ENCODE measurements around the gene PDGFA.

Gene PDGFA

DNA sequence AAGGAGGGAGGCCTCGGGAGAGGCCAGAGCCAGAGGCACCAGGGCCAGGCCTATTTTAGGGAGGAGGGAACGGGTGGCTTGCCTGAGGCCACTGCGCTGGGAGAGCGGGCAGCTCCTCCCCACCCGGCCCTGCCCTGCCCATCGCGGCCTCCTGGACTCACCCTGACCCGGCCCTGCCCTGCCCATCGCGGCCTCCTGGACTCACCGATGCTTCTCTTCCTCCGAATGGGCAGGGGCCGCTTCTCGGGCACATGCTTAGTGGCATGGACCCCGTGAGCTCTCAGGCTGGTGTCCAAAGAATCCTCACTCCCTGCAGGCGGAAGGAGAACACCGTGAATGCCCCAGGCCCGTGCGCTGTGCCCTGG lies 7.5 kb downstream of the PDGFA start:
- H3K27ac ChIP-seq = no peak overlapping the region
- H3K79me2 ChIP-seq = no peaks in the 10 kb centered on the region
- H3K36me3 ChIP-seq (ENCODE audit: control insufficient read depth, insufficient read depth, low read length) = no peaks in the 10 kb centered on the region
- no peaks in the 10 kb centered on the region for H3K9me3 ChIP-seq (ENCODE audit: control insufficient read depth, low read length)
- H3K4me3 ChIP-seq (ENCODE audit: low read depth, low read length) = no peak overlapping the region
- H3K27me3 ChIP-seq (ENCODE audit: control insufficient read depth, insufficient read depth, low read length) = no peaks in the 10 kb centered on the region
- H3K4me1 ChIP-seq = no peaks in the 10 kb centered on the region
- no peak overlapping the region for H2AFZ ChIP-seq
- TF ChIP-seq, protein P1, sequence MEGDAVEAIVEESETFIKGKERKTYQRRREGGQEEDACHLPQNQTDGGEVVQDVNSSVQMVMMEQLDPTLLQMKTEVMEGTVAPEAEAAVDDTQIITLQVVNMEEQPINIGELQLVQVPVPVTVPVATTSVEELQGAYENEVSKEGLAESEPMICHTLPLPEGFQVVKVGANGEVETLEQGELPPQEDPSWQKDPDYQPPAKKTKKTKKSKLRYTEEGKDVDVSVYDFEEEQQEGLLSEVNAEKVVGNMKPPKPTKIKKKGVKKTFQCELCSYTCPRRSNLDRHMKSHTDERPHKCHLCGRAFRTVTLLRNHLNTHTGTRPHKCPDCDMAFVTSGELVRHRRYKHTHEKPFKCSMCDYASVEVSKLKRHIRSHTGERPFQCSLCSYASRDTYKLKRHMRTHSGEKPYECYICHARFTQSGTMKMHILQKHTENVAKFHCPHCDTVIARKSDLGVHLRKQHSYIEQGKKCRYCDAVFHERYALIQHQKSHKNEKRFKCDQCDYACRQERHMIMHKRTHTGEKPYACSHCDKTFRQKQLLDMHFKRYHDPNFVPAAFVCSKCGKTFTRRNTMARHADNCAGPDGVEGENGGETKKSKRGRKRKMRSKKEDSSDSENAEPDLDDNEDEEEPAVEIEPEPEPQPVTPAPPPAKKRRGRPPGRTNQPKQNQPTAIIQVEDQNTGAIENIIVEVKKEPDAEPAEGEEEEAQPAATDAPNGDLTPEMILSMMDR (IDR thresholded peaks at IDR 0.05) = no peak
- no peak overlapping the region for H3K9ac ChIP-seq
- no peak overlapping the region for H3K4me2 ChIP-seq (ENCODE audit: low read length)

DNA sequence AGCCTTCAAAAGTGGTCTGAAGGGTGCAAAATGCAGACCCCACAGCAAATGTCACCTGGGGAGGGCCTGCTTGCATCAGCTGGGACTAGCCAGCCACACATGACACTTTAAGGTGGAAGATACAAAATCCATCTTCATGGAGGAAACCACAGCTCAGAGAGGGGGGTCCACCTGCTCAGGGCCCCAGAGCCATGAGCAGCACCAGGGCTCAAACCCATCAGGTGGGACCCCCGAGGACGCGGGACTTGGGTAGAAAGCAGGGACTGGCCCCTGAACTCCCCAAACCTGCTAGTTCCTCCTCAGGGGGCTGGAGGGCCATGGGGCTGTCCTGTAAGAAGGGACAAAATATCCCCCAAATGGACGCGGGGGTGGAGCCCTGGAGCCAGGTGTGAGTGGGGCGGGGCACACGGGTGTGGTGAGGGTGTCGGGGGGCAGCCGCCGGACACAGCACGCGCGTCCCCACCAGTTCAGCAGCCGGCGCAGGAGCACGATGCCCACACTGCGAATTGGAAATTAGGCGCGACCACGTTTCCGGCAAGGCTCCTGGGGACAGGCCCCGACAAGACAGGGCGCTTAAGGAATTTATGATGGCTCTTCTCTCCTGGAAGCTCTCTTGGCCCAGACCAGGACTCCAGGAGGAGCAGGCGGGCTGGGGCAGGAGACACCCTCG lies 8.0 kb downstream of the PDGFA start:
- no peak overlapping the region for H3K27ac ChIP-seq
- no peaks in the 10 kb centered on the region for H3K36me3 ChIP-seq (ENCODE audit: control insufficient read depth, insufficient read depth, low read length)
- no peaks in the 10 kb centered on the region for H3K9me3 ChIP-seq (ENCODE audit: control insufficient read depth, low read length)
- H3K4me2 ChIP-seq (ENCODE audit: low read length) = no peak overlapping the region
- no peak overlapping the region for H2AFZ ChIP-seq
- H3K79me2 ChIP-seq = no peaks in the 10 kb centered on the region
- H3K4me3 ChIP-seq (ENCODE audit: low read depth, low read length) = no peak overlapping the region
- no peaks in the 10 kb centered on the region for H3K27me3 ChIP-seq (ENCODE audit: control insufficient read depth, insufficient read depth, low read length)
- H3K9ac ChIP-seq = no peak overlapping the region
- TF ChIP-seq, protein P1 (IDR thresholded peaks at IDR 0.05) = no peak
- H3K4me1 ChIP-seq = no peaks in the 10 kb centered on the region

DNA sequence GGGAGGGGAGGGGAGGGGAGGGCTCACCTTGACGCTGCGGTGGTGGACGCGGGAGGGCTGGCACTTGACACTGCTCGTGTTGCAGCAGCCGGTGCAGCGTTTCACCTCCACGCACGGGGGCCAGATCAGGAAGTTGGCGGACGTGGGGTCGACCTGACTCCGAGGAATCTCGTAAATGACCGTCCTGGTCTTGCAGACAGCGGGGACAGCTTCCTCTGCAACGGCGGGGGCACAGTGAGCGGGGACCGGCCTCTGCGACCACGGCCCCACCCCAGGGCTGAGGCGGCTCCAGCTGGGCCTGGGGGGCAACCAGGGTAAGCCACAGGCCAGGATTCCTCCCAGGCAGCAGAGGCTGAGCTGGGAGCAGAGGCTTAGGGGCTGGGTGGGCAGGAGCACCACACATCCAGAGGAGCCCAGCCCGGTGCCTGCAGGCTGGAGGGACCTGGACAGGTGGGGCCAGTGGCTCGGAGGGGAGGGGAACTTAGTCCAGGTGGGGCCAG lies 8.8 kb downstream of the PDGFA start:
- no peaks in the 10 kb centered on the region for H3K4me1 ChIP-seq
- no peaks in the 10 kb centered on the region for H3K36me3 ChIP-seq (ENCODE audit: control insufficient read depth, insufficient read depth, low read length)
- no peak overlapping the region for H3K9ac ChIP-seq
- H3K4me2 ChIP-seq (ENCODE audit: low read length) = no peak overlapping the region
- no peaks in the 10 kb centered on the region for H3K27me3 ChIP-seq (ENCODE audit: control insufficient read depth, insufficient read depth, low read length)
- no peak overlapping the region for H2AFZ ChIP-seq
- no peaks in the 10 kb centered on the region for H3K79me2 ChIP-seq
- TF ChIP-seq, protein P1 (IDR thresholded peaks at IDR 0.05) = no peak
- H3K9me3 ChIP-seq (ENCODE audit: control insufficient read depth, low read length) = no peaks in the 10 kb centered on the region
- no peak overlapping the region for H3K27ac ChIP-seq
- no peak overlapping the region for H3K4me3 ChIP-seq (ENCODE audit: low read depth, low read length)

DNA sequence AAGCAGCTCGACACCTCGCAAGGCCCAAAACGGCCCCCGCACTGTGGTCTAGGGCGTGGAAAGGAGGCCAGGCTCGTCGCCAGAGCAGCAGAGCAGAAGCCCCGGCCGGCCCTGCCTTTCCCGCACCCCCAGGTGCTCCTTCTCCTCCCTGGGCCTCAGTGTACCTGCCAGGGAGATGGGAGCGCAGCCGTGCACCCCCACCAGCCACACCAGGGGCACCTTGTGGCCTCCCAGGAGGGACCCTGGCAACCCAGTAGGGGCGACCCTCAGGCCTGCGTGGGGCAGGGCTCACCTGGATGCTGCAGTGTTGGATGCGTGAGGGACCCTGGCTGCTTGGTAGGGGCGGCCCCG lies 9.5 kb downstream of the PDGFA start:
- TF ChIP-seq, protein P1 (IDR thresholded peaks at IDR 0.05) = no peak

More for the DNA sequence above, 9.5 kb downstream of the PDGFA start:
- Histone ChIP-seq H3K4me2 (ENCODE audit: low read length) (no peak overlapping the region), H3K27ac (no peak overlapping the region), H3K4me3 (ENCODE audit: low read depth, low read length) (no peak overlapping the region), H3K27me3 (ENCODE audit: control insufficient read depth, insufficient read depth, low read length) (no peaks in the 10 kb centered on the region), H3K9me3 (ENCODE audit: control insufficient read depth, low read length) (no peaks in the 10 kb centered on the region), H2AFZ (no peak overlapping the region), H3K9ac (no peak overlapping the region), H3K4me1 (no peaks in the 10 kb centered on the region), H3K79me2 (no peaks in the 10 kb centered on the region), H3K36me3 (ENCODE audit: control insufficient read depth, insufficient read depth, low read length) (no peaks in the 10 kb centered on the region)
